Inferior parietal cortex (tissue), 1 donor: ENCODE results near the gene CATSPER3.

Experiments used
- DNase-seq: peaks from one replicate; pipeline ENCODE4 v3.0.0-alpha.2; 2016; ENCODE audit errors: extremely low spot score

The CATSPER3 gene

DNA sequence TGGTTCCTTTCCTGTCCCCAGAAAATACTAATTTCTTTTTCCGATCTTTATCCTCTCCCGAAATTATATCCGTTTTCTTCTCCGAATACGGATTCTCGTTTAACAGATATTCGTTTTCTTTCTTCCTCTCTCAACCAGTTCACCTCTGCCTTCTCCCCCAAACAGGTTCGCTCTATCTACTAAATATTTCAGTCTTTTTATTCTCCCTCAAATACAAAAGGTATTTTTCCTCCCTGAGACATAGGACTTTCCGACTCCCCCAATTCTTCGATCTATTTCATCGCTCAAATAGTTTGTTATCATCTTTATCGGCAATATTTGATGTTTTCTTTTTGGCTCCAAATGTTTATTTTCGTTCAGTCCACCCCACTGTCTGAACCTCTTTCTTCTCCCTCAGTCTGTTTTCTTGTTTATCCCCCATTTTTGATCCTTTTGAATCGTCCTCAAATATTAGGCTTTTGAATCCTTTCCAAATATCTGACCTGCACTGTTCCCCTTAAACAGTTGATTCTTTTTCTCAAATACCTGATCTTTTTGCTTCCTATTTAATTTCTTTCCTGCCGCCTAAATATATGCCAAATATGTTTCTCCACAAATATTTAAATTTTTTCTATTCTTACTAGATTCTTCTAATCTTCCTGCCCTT is 61.9 kb downstream of the CATSPER3 start:
- no peak for DNase-seq

- DNase-seq = no peak
Observed at GRCh38 chr5:135030123-135030955, 62.6 kb downstream of the CATSPER3 start.

- DNase-seq = no peak
Observed at GRCh38 chr5:135030956-135031812, 63.5 kb downstream of the CATSPER3 start.

GRCh38 chr5:135031813-135032694 is 64.3 kb downstream of the CATSPER3 start:
- DNase-seq = no peak

DNA sequence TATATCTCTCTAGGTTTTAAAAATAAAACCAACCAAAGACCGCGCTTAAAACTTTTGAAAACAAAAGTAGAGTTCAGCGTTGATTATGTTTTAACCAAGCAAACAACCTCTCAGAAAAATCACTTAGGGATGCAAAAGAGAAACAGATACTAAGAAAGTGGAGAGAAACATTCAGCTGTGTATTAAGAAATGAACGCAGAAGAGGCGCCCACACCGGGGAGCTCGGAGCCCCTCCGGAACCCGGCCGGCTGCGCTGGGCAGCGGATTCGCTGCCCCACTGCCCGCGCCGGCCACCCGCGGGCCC is 64.9 kb downstream of the CATSPER3 start:
- DNase-seq = no peak

GRCh38 chr5:135032999-135033861 is 65.5 kb downstream of the CATSPER3 start:
- DNase-seq = no peak

GRCh38 chr5:135033901-135034235 is 66.2 kb downstream of the CATSPER3 start, which contains the start of gene PITX1:
PITX1 (minus strand) TSS chr5:135034228; CDS start chr5:135033881, 347 bp downstream.
- no peak for DNase-seq

GRCh38 chr5:135034236-135034962 is 66.7 kb downstream of the CATSPER3 start:
- DNase-seq = no peak

GRCh38 chr5:135034963-135035677 is 67.4 kb downstream of the CATSPER3 start:
- DNase-seq = no peak

DNA sequence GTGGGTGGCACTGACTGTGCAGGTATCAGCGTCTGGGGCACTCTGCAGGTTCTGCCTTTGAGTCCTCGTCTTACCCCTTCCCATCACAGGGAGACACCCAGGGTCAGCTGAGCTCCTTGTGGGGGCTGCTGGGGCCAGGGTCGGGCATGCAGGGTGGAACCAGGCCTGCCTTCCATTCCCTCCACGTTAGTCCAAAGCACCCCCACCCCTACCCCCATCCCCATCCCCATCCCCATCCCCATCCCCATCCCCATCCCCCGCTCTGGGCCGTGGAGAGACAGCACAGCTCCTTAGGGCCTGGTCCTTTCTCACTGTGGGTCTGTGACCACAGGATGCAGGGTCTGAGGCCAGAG is 67.9 kb downstream of the CATSPER3 start:
- no peak for DNase-seq

DNA sequence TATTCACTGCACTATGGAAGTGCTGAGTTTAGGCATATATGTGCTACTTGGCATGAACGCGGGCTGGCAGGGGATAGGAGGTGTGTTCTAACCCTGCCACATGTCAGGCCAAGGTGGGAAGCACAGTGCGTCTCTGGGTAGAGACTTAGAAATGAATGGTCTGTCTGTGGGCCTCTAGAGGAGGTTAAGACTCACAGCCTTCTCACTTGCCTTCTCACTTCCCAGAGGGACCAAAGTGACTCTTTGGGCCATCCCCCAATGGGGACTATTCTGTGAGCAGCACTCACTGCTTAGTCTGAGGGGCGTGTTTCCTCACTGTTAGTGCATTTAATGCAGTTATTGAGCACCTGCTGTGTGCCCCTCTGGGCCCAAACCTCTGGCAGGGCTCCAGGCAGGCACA is 68.7 kb downstream of the CATSPER3 start:
- DNase-seq = no peak

- no peak for DNase-seq
Observed at GRCh38 chr5:135037519-135038204, 70.0 kb downstream of the CATSPER3 start.

DNA sequence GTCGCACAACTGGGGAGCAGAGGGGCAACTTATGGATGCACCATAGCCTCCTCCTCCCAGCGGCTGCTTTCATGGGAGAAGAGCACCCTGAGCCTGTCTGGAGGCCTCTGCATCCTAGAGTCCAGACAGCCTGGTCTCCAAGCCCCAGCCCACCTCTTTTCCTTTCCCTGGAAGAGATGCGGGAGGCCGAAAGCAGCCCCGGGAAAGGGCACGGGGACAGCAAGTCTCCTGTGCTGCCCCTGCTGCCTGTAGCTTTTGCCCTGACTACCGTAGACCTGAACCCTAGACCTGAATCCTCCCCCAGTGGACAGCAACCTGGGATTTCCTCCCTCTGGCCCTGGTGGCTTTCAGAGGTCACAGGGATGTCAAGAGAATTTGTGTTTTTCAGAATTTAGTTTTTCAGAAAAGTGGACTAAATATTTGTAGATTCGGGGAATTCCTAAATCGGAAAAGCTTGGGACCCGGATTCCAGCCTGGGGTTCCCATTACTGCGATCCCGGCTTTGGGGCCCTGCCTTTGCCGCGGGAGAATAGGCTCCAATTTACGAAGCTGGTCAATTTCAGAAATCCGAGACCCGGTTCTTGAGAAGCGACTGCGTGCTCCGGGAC is 70.6 kb downstream of the CATSPER3 start:
- DNase-seq = no peak

GRCh38 chr5:135038813-135039270 is 71.1 kb downstream of the CATSPER3 start:
- DNase-seq = no peak

DNA sequence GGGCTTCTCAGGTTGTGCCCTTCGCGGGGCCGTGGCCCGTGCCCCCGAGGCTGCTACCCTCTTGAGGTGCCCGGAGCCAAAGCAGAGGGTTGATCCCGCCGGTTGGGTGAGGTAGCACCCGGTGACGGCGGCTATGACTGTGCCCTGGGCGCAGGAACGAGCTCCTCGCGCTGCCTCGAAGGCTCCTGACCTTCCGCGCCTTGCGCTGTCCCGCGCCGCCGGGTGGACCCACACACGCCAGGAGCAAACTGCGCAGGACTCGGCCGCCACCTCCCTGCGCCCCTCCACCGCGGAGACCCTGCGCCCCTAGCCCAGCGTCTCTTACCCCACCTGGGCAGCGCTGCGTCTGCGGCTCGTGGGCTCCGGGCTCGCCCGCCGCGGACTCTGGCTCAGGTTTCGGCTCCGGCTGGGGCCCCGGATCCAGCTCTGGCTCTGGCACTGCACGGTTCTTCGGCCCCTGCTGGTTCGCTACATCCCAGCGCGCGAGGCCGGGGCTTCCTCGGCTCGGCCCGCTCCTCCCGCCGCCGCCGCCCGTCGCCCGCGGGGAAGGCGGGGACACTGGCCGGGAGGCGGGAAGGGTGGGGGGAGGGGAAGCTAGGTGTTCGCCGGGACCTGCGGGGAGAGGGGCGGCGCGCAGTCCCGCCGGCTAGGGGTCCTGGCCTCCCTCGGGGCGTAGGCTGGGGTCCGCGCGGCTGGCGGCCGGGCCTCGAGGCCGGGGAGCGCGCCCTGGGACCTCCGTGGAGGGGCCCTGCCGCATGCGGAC is 71.7 kb downstream of the CATSPER3 start:
- no peak for DNase-seq

DNA sequence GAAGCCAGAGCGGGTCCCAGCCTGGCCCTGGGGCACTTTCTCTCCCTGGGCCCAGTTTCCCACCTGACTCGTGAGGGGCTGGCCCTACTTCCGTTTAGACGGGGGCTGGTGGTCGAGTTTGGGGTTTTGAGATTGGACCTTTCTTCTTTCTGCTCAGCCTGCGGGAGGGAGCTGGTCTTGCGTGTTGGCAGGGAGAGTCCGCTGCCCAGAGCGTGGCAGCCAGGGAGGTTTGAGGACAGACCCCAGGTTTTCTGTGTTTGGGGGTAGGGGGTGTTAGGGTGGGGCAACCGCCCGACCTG is 72.3 kb downstream of the CATSPER3 start:
- DNase-seq = no peak

- DNase-seq = no peak
Observed at GRCh38 chr5:135040333-135041144, 72.8 kb downstream of the CATSPER3 start.
